Measurements from ENCODE around the gene KIF13A. TPM values are rescaled to one million over a fixed set of nuclear protein-coding genes. Genes with fewer than 3 reads are reported as not detected.

KIF13A gene
- total and polyA plus RNA-seq, 2 donors (not counting 3 experiments of a cell fraction or from before 2014, with no cell fraction given): 24.9 to 65.8 TPM

- TF ChIP-seq FOS (IDR thresholded peaks at IDR 0.05; ENCODE audit: borderline replicate concordance, insufficient read depth, low read length) (no peak), MAX (IDR thresholded peaks at IDR 0.05; ENCODE audit: insufficient read depth, insufficient read length) (no peak), POLR2AphosphoS5 (IDR thresholded peaks at IDR 0.05; ENCODE audit: insufficient read depth, low read depth, low read length) (no peak), CTCF (IDR thresholded peaks at IDR 0.05; ENCODE audit: extremely low read depth in 1 of 2, insufficient read depth in 1 of 2, low read depth in 1 of 2, low read length in 2 of 2) (no peak), GATA2 (IDR thresholded peaks at IDR 0.05; ENCODE audit: insufficient read depth, insufficient read length, low read depth, low read length) (no peak), POLR2A (IDR thresholded peaks at IDR 0.05; ENCODE audit: low read depth, low read length) (no peak), EZH2 (IDR thresholded peaks at IDR 0.05; ENCODE audit: borderline replicate concordance, low read depth, low read length, severe bottlenecking) (no peak), JUN (IDR thresholded peaks at IDR 0.05; ENCODE audit: borderline replicate concordance, insufficient read depth, insufficient read length, low read depth) (no peak), MYC (IDR thresholded peaks at IDR 0.05; ENCODE audit: low read depth, low read length) (no peak)
- intact Hi-C loops (cut with micrococcal nuclease) (loop anchor here (10.0 kb wide), 1 partner anchor 535 kb away; no protein-coding TSS in a partner anchor), dilution Hi-C loops (cut with MboI; ENCODE audit: extremely low pct_ligation_motif_present, low sequenced_read_pairs) (no loop called here)
- no peak overlapping the region for H3K4me2 ChIP-seq (ENCODE audit: insufficient read depth, low read length)
- no peaks in the 10 kb centered on the region for H3K27me3 ChIP-seq (ENCODE audit: control insufficient read depth in 2 of 2, insufficient read depth in 2 of 2, low read length in 2 of 2)
- no peak overlapping the region for H2AFZ ChIP-seq (ENCODE audit: low read depth, low read length)
- H3K79me2 ChIP-seq (ENCODE audit: control insufficient read depth, insufficient read depth, low read length): no peaks in the 10 kb centered on the region
- peaks cover 15% of the 10 kb centered on the region for H3K4me1 ChIP-seq (ENCODE audit: control insufficient read depth, extremely low read depth, insufficient read depth, low read length)
- ChIA-PET CTCF (no interaction called here), POLR2A (no interaction called here)
- H3K9me1 ChIP-seq (replicated peaks; ENCODE audit: control insufficient read depth, extremely low read depth, insufficient read depth, low read length): no peaks in the 10 kb centered on the region
- no peak for FAIRE-seq
- H4K20me1 ChIP-seq (replicated peaks; ENCODE audit: control insufficient read depth, extremely low read depth, insufficient read depth, low read length): no peaks in the 10 kb centered on the region
- DNase-seq (ENCODE audit: low read depth, low spot score): no peak
- H3K27ac ChIP-seq (ENCODE audit: insufficient read depth, low read depth, low read length): no peak overlapping the region
- no TSS peak for BruUV-seq (replicated peaks)
- no peak overlapping the region for H3K9ac ChIP-seq (replicated peaks; ENCODE audit: extremely low read depth, insufficient read depth, low read length)
- no peaks in the 10 kb centered on the region for H3K36me3 ChIP-seq (ENCODE audit: control insufficient read depth in 2 of 2, extremely low read depth in 1 of 2, insufficient read depth in 2 of 2, low read length in 2 of 2)
- H3K9me3 ChIP-seq (replicated peaks; ENCODE audit: control insufficient read depth, insufficient read depth, low read length): no peaks in the 10 kb centered on the region
- no peak overlapping the region for H3K4me3 ChIP-seq (replicated peaks in 1 of 3; ENCODE audit: insufficient read depth in 1 of 3, low read depth in 1 of 3, low read length in 3 of 3)
Observed at GRCh38 chr6:17859846-17860245, 127.6 kb downstream of the KIF13A start.

All from endothelial cell of umbilical vein (primary cell).